WTC11 (cell line): ENCODE measurements around the gene KCNB1.

Experiments
- ATF3 ChIP-seq: sonication (generic); formaldehyde crosslinking; conservative IDR thresholded peaks from 2 replicates; pipeline ENCODE4 v1.8.1; 2022; ENCODE audit warnings: mild to moderate bottlenecking, missing genetic modification reagents
- CREM ChIP-seq: sonication (generic); formaldehyde crosslinking; IDR thresholded peaks from 2 replicates; pipeline ENCODE4 v1.8.1; 2022; ENCODE audit warnings: mild to moderate bottlenecking, missing genetic modification reagents, moderate library complexity
- CTCF ChIP-seq: fragments of 200-600 bp; IDR thresholded peaks from 2 replicates; pipeline ENCODE4 v1.8.0; 2022; ENCODE audit warnings: antibody characterized with exemption
- E2F1 ChIP-seq: sonication (generic); formaldehyde crosslinking; IDR thresholded peaks from 2 replicates; pipeline ENCODE4 v1.8.0; 2022; ENCODE audit warnings: mild to moderate bottlenecking, missing genetic modification reagents
- ETV6 ChIP-seq: sonication (generic); formaldehyde crosslinking; IDR thresholded peaks from 2 replicates; pipeline ENCODE4 v1.8.1; 2022; ENCODE audit warnings: mild to moderate bottlenecking, missing genetic modification reagents
- HMGXB4 ChIP-seq: sonication (generic); formaldehyde crosslinking; IDR thresholded peaks from 2 replicates; pipeline ENCODE4 v1.8.1; 2023; ENCODE audit warnings: mild to moderate bottlenecking, moderate library complexity, missing genetic modification reagents
- JUN ChIP-seq: sonication (generic); formaldehyde crosslinking; IDR thresholded peaks from 2 replicates; pipeline ENCODE4 v1.8.0; 2023; ENCODE audit warnings: mild to moderate bottlenecking, missing genetic modification reagents
- NFE2L1 ChIP-seq: sonication (generic); formaldehyde crosslinking; IDR thresholded peaks from 2 replicates; pipeline ENCODE4 v1.8.1; 2023; ENCODE audit warnings: missing genetic modification reagents
- NR3C1 ChIP-seq: sonication (generic); formaldehyde crosslinking; conservative IDR thresholded peaks from 2 replicates; pipeline ENCODE4 v1.8.1; 2023; ENCODE audit warnings: low read depth, mild to moderate bottlenecking, missing genetic modification reagents
- OVOL2 ChIP-seq: fragments of 250-450 bp; sonication (Bioruptor Pico); IDR thresholded peaks from 2 replicates; pipeline ENCODE4 v1.9.0; 2021; ENCODE audit warnings: mild to moderate bottlenecking, borderline replicate concordance
- PREB ChIP-seq: sonication (generic); formaldehyde crosslinking; IDR thresholded peaks from 2 replicates; pipeline ENCODE4 v1.8.1; 2022; ENCODE audit warnings: mild to moderate bottlenecking, missing genetic modification reagents, moderate library complexity, borderline replicate concordance
- SP1 ChIP-seq: sonication (generic); formaldehyde crosslinking; conservative IDR thresholded peaks from 2 replicates; pipeline ENCODE4 v1.8.1; 2022; ENCODE audit warnings: missing genetic modification reagents
- ZNF263 ChIP-seq: sonication (generic); formaldehyde crosslinking; IDR thresholded peaks from 2 replicates; pipeline ENCODE4 v1.8.1; 2022; ENCODE audit warnings: low read depth, mild to moderate bottlenecking, moderate library complexity, missing genetic modification reagents

GRCh38 chr20:49326026-49326425 is 156.4 kb downstream of the KCNB1 start:
- TF ChIP-seq JUN (CRISPR knock-in tag) (no peak), CTCF (no peak), CREM (CRISPR knock-in tag) (no peak), NR3C1 (CRISPR knock-in tag) (no peak), HMGXB4 (CRISPR knock-in tag) (no peak), SP1 (CRISPR knock-in tag) (no peak), E2F1 (CRISPR knock-in tag) (no peak), OVOL2 (CRISPR knock-in tag) (no peak), ETV6 (CRISPR knock-in tag) (no peak), ATF3 (CRISPR knock-in tag) (no peak), ZNF263 (CRISPR knock-in tag) (no peak), PREB (CRISPR knock-in tag) (no peak), NFE2L1 (no peak)
